ENCODE results near the gene RXRA.

Gene RXRA

GRCh38 chr9:134420974-134421432, 94.7 kb downstream of the RXRA start:
- DNase-seq: no peak

- no peak for DNase-seq
These were observed 95.6 kb downstream of the RXRA start for GRCh38 chr9:134421888-134422287.

GRCh38 chr9:134422301-134423090, 96.2 kb downstream of the RXRA start:
- no peak for DNase-seq

- no peak for DNase-seq
These were observed 96.9 kb downstream of the RXRA start for GRCh38 chr9:134423166-134423565.

GRCh38 chr9:134423749-134424148, 97.5 kb downstream of the RXRA start:
- DNase-seq: no peak

GRCh38 chr9:134424818-134425217, 98.6 kb downstream of the RXRA start:
- DNase-seq: no peak

- no peak for DNase-seq
These were observed 99.1 kb downstream of the RXRA start for GRCh38 chr9:134425401-134425800.

GRCh38 chr9:134425812-134426211, 99.6 kb downstream of the RXRA start:
- DNase-seq: no peak

GRCh38 chr9:134426436-134426835, 100.2 kb downstream of the RXRA start:
- no peak for DNase-seq

GRCh38 chr9:134427153-134427782, 101.0 kb downstream of the RXRA start:
- no peak for DNase-seq

GRCh38 chr9:134428559-134428958, 102.3 kb downstream of the RXRA start:
- no peak for DNase-seq

GRCh38 chr9:134429007-134429406, 102.8 kb downstream of the RXRA start:
- no peak for DNase-seq

- no peak for DNase-seq
These were observed 103.2 kb downstream of the RXRA start for GRCh38 chr9:134429481-134429880.

GRCh38 chr9:134431095-134431494, 104.8 kb downstream of the RXRA start:
- DNase-seq: no peak

GRCh38 chr9:134431626-134432025, 105.4 kb downstream of the RXRA start:
- no peak for DNase-seq

- DNase-seq: no peak
These were observed 106.2 kb downstream of the RXRA start for GRCh38 chr9:134432471-134432870.

GRCh38 chr9:134433101-134433500, 106.8 kb downstream of the RXRA start:
- no peak for DNase-seq

GRCh38 chr9:134433909-134434882, 107.9 kb downstream of the RXRA start:
- DNase-seq: no peak

GRCh38 chr9:134434894-134435506, 108.7 kb downstream of the RXRA start:
- no peak for DNase-seq

GRCh38 chr9:134435550-134436378, 109.5 kb downstream of the RXRA start:
- DNase-seq: no peak

GRCh38 chr9:134436379-134436762, 110.1 kb downstream of the RXRA start:
- no peak for DNase-seq

GRCh38 chr9:134436911-134437310, 110.7 kb downstream of the RXRA start:
- DNase-seq: no peak
